ENCODE results near the gene ZBTB6. TPM values are rescaled to one million over a fixed set of nuclear protein-coding genes. Genes with fewer than 3 reads are reported as not detected.
A peak's percentile ranks its signal among the peaks of the same experiment; 100 is the strongest.

Gene ZBTB6
- total and polyA plus RNA-seq, 2 of the 13 experiments (the other 11 are each of a cell fraction or from before 2014, with no cell fraction given) = 3.7 to 7.1 TPM

DNA sequence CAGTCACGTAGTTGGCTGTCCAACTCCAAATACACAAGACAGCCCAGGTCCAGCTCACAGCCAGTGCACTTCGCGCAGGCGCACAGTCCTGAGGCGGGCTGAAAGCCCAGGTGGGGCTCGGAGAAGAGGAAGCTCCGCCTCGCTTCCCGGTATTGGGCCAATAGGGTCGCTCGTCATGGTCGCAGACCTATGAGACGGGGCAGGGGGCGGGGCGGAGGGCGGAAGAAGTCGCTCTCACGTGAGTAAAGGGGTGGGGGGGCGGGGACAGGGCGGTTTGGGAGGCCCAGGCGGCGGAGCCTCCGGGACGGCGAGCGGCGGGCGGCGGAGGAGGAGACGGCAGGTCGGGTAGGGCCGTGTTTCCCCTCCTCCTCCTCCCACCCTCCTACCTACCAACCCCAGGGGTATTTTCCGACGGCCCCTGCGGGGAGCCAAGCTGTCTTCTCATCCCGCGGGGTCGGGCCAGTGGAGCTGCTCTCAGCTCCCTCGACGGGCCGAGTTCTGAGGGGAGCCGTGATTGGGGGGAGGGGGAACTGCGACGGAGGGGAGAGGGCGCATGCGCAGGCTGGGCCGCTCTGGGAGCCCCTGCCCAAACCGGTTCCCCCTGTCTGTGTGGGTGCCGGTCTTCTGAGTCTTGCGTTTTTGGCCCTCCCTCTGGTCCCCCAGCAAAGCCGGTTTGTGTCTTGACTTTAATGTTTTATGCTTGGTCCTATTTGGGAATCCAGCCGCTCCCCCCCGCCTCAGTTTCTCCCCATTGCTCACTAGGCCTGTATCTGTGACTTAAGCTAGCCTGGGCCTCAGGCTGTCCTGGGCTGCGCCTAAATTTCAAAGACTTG lies 27.8 kb upstream of the ZBTB6 start, which contains the start of gene RABGAP1 (continued):
- no peak for TF ChIP-seq ZNF558 (CRISPR knock-in tag; IDR thresholded peaks at IDR 0.05; ENCODE audit: borderline replicate concordance)
- no peak for TF ChIP-seq ZC3H4 (CRISPR knock-in tag; IDR thresholded peaks at IDR 0.05; ENCODE audit: borderline replicate concordance)
- no peak for TF ChIP-seq ZSCAN25 (CRISPR knock-in tag; IDR thresholded peaks at IDR 0.05)
- TF ChIP-seq ZNF776 (CRISPR knock-in tag; IDR thresholded peaks at IDR 0.05) = 0 out of 2 replicates have a peak, but pooled peaks have one; percentile 45
- TF ChIP-seq, protein P1, sequence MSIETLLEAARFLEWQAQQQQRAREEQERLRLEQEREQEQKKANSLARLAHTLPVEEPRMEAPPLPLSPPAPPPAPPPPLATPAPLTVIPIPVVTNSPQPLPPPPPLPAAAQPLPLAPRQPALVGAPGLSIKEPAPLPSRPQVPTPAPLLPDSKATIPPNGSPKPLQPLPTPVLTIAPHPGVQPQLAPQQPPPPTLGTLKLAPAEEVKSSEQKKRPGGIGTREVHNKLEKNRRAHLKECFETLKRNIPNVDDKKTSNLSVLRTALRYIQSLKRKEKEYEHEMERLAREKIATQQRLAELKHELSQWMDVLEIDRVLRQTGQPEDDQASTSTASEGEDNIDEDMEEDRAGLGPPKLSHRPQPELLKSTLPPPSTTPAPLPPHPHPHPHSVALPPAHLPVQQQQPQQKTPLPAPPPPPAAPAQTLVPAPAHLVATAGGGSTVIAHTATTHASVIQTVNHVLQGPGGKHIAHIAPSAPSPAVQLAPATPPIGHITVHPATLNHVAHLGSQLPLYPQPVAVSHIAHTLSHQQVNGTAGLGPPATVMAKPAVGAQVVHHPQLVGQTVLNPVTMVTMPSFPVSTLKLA (IDR thresholded peaks at IDR 0.05) = no peak; the same call in 1 of the 2 replicates
- TF ChIP-seq, protein P2, sequence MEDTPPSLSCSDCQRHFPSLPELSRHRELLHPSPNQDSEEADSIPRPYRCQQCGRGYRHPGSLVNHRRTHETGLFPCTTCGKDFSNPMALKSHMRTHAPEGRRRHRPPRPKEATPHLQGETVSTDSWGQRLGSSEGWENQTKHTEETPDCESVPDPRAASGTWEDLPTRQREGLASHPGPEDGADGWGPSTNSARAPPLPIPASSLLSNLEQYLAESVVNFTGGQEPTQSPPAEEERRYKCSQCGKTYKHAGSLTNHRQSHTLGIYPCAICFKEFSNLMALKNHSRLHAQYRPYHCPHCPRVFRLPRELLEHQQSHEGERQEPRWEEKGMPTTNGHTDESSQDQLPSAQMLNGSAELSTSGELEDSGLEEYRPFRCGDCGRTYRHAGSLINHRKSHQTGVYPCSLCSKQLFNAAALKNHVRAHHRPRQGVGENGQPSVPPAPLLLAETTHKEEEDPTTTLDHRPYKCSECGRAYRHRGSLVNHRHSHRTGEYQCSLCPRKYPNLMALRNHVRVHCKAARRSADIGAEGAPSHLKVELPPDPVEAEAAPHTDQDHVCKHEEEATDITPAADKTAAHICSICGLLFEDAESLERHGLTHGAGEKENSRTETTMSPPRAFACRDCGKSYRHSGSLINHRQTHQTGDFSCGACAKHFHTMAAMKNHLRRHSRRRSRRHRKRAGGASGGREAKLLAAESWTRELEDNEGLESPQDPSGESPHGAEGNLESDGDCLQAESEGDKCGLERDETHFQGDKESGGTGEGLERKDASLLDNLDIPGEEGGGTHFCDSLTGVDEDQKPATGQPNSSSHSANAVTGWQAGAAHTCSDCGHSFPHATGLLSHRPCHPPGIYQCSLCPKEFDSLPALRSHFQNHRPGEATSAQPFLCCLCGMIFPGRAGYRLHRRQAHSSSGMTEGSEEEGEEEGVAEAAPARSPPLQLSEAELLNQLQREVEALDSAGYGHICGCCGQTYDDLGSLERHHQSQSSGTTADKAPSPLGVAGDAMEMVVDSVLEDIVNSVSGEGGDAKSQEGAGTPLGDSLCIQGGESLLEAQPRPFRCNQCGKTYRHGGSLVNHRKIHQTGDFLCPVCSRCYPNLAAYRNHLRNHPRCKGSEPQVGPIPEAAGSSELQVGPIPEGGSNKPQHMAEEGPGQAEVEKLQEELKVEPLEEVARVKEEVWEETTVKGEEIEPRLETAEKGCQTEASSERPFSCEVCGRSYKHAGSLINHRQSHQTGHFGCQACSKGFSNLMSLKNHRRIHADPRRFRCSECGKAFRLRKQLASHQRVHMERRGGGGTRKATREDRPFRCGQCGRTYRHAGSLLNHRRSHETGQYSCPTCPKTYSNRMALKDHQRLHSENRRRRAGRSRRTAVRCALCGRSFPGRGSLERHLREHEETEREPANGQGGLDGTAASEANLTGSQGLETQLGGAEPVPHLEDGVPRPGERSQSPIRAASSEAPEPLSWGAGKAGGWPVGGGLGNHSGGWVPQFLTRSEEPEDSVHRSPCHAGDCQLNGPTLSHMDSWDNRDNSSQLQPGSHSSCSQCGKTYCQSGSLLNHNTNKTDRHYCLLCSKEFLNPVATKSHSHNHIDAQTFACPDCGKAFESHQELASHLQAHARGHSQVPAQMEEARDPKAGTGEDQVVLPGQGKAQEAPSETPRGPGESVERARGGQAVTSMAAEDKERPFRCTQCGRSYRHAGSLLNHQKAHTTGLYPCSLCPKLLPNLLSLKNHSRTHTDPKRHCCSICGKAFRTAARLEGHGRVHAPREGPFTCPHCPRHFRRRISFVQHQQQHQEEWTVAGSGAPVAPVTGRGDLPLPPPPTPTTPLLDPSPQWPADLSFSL (CRISPR knock-in tag; IDR thresholded peaks at IDR 0.05) = no peak
- TF ChIP-seq, protein P3, sequence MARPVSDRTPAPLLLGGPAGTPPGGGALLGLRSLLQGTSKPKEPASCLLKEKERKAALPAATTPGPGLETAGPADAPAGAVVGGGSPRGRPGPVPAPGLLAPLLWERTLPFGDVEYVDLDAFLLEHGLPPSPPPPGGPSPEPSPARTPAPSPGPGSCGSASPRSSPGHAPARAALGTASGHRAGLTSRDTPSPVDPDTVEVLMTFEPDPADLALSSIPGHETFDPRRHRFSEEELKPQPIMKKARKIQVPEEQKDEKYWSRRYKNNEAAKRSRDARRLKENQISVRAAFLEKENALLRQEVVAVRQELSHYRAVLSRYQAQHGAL (CRISPR knock-in tag; IDR thresholded peaks at IDR 0.05; ENCODE audit: not compliant biosample characterization) = no peak
- no peak; the same call in 1 of the 2 replicates for TF ChIP-seq DR1 (CRISPR knock-in tag; IDR thresholded peaks at IDR 0.05)
- TF ChIP-seq ZSCAN22 (CRISPR knock-in tag; IDR thresholded peaks at IDR 0.05) = no peak
- TF ChIP-seq NR2F1 (CRISPR knock-in tag; IDR thresholded peaks at IDR 0.05) = no peak
- no peak for TF ChIP-seq ZBTB42 (CRISPR knock-in tag; IDR thresholded peaks at IDR 0.05)
- TF ChIP-seq POLR2AphosphoS5 (IDR thresholded peaks at IDR 0.05; ENCODE audit: low read depth, low read length) = peak; percentile 85
- TF ChIP-seq, protein P4, sequence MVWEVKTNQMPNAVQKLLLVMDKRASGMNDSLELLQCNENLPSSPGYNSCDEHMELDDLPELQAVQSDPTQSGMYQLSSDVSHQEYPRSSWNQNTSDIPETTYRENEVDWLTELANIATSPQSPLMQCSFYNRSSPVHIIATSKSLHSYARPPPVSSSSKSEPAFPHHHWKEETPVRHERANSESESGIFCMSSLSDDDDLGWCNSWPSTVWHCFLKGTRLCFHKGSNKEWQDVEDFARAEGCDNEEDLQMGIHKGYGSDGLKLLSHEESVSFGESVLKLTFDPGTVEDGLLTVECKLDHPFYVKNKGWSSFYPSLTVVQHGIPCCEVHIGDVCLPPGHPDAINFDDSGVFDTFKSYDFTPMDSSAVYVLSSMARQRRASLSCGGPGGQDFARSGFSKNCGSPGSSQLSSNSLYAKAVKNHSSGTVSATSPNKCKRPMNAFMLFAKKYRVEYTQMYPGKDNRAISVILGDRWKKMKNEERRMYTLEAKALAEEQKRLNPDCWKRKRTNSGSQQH (CRISPR knock-in tag; IDR thresholded peaks at IDR 0.05; ENCODE audit: low read depth) = no peak
- TF ChIP-seq IKZF4 (CRISPR knock-in tag; IDR thresholded peaks at IDR 0.05; ENCODE audit: borderline replicate concordance, low read depth, not compliant biosample characterization) = no peak
- no peak; the same call in 1 of the 2 replicates for TF ChIP-seq ZNF138 (CRISPR knock-in tag; IDR thresholded peaks at IDR 0.05; ENCODE audit: low read depth)
- 0 out of 2 replicates have a peak, but pooled peaks have one; percentile 16 for TF ChIP-seq ZNF263 (CRISPR knock-in tag; IDR thresholded peaks at IDR 0.05)
- no peak for TF ChIP-seq REXO4 (CRISPR knock-in tag; IDR thresholded peaks at IDR 0.05; ENCODE audit: borderline replicate concordance)
- TF ChIP-seq, protein P5, sequence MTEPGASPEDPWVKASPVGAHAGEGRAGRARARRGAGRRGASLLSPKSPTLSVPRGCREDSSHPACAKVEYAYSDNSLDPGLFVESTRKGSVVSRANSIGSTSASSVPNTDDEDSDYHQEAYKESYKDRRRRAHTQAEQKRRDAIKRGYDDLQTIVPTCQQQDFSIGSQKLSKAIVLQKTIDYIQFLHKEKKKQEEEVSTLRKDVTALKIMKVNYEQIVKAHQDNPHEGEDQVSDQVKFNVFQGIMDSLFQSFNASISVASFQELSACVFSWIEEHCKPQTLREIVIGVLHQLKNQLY (CRISPR knock-in tag; IDR thresholded peaks at IDR 0.05) = no peak

Data from HepG2 (cell line).